Effector memory CD8-positive, alpha-beta T cell (primary cell): ENCODE results near the gene ATP6V0A4.

Source experiments
- ATAC-seq: fragments of 150-1000 bp; cut with Tn5 transposase; replicated peaks from 2 replicates; pipeline ENCODE4 v1.10.0; 2021; ENCODE audit warnings: mild to moderate bottlenecking, moderate library complexity
- DNase-seq, 3 experiments: peaks; one replicate each; pipeline ENCODE4 v3.0.0; 2021
- H3K27ac Mint-ChIP-seq, 2 donors: one replicate each; pipeline ENCODE4 v1.8.0; 2022; ENCODE audit warnings: mild to moderate bottlenecking in 2 of 2, mixed read lengths in 2 of 2, moderate library complexity in 2 of 2
- H3K27me3 Mint-ChIP-seq, 2 donors: one replicate each; pipeline ENCODE4 v1.8.0; 2022; ENCODE audit warnings: mixed read lengths in 2 of 2
- H3K36me3 Mint-ChIP-seq: one replicate; pipeline ENCODE4 v1.8.0; 2022; ENCODE audit warnings: mild to moderate bottlenecking, moderate library complexity, mixed read lengths; ENCODE audit not compliant: insufficient read depth
- H3K4me1 Mint-ChIP-seq, 2 donors: one replicate each; pipeline ENCODE4 v1.8.0; 2022; ENCODE audit warnings: low read depth in 2 of 2, mixed read lengths in 2 of 2
- H3K4me3 Mint-ChIP-seq, 2 donors: one replicate each; pipeline ENCODE4 v1.8.0; 2022; ENCODE audit warnings: mild to moderate bottlenecking in 2 of 2, mixed read lengths in 2 of 2, moderate library complexity in 2 of 2
- H3K9me3 Mint-ChIP-seq, 2 donors: one replicate each; pipeline ENCODE4 v1.8.0; 2022; ENCODE audit warnings: mixed read lengths in 2 of 2

ATP6V0A4 gene

DNA sequence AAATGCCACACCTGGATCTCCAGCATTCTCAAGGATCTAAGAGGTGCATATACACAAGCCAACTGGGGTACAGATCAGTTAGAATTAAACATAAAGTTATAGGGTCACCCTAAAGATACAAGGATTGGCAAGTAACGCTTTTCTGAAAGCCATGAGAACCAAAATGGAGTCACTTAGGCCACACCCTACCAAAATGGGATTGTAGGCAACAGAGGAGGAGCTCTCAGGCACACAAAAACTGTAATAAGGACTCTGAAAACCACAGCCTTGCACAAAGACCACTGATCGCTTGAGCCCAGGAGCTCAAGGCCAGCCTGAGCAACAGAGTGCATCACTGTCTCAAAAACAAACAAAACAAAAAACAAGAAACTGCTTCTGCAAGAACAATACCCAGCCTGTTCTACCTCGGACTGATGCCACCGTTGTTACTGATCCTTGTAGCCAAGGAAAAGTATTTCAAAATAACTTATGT lies 132.3 kb downstream of the ATP6V0A4 start:
- H3K4me3 Mint-ChIP-seq, result no peak overlapping the region
- DNase-seq, result no peak
- ATAC-seq, result no peak
- no peak overlapping the region for H3K27ac Mint-ChIP-seq
- peaks cover 72 to 77% of the 10 kb centered on the region in 2 donors for H3K27me3 Mint-ChIP-seq
- H3K4me1 Mint-ChIP-seq, result peaks cover 0 to 6% of the 10 kb centered on the region in 2 donors
- H3K9me3 Mint-ChIP-seq, result no peaks in the 10 kb centered on the region
- no peaks in the 10 kb centered on the region for H3K36me3 Mint-ChIP-seq

DNA sequence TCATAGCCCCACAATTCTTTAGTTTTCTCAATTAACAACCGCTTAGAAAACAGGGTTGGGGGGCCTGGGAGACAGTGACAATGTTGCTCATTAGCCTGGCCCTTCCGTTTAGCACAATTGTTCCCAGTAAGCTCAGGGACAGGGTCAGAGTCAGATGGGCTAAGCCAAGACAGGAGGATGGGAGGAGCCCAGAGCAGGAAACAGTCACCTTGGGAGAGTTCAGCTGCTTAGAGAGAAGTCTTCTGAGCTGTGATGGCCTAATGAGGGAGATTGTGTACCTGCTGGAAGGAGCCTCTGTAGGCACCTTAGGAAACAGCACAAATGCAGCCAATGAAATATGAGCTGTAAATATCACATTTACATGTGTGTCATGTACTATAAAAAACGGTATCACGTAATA lies 132.7 kb downstream of the ATP6V0A4 start:
- no peak for DNase-seq
- Mint-ChIP-seq H3K9me3 (no peaks in the 10 kb centered on the region), H3K27ac (no peak overlapping the region), H3K4me1 (peaks cover 0 to 6% of the 10 kb centered on the region in 2 donors), H3K36me3 (no peaks in the 10 kb centered on the region), H3K27me3 (peaks cover 74% of the 10 kb centered on the region in 2 donors), H3K4me3 (no peak overlapping the region)
- no peak for ATAC-seq

DNA sequence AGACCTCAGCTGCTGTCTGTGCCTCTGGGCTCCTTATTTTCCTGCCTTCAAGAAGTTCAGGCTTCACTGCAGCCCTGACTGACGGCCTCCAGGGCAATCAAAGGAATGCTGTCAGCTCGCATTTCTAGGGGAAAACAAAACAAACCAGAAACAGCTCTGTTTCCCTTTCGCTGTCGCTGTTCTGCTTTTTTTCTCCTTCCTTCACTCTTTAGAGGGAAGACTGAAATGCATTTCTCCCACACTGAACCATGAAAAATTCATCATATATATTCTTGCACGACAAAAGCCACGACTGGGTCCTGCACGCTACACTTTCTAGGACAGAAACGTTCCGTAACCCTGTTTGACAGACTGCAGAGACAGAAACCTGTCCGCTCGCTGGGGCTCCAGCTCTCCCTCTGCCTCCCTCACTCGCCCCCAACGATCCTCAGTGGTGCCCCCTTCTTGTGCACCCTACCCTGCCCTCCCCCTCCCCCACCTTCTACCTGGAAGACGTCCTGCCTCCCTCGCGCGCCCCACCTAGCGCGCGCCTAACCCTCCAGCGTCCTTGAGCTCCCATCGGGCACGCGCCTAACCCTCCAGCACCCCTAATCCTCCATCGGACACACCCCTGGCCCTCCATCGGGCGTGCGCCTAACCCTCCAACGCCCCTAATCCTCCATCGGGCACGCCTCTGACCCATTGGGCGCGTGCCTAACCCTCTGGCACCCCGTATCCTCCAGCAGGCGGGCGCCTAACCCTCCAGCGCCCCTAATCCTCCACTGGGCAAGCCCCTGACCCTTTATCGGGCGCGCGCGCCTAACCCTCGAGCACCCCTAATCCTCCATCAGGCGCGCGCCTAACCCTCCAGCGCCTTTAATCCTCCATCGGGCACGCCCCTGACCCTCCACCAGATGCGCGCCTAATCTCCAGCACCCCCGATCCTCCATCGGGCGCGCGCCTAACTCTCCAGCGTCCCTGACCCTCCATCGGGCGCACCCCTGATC lies 134.0 kb downstream of the ATP6V0A4 start:
- H3K27ac Mint-ChIP-seq, result peak overlapping the region in 1 of 2 donors; percentile 44
- no peaks in the 10 kb centered on the region for H3K36me3 Mint-ChIP-seq
- no peaks in the 10 kb centered on the region for H3K9me3 Mint-ChIP-seq
- H3K4me1 Mint-ChIP-seq, result peaks cover 0 to 6% of the 10 kb centered on the region in 2 donors
- H3K27me3 Mint-ChIP-seq, result peaks cover 66 to 84% of the 10 kb centered on the region in 2 donors
- peak overlapping the region; percentile 23 to 52 for H3K4me3 Mint-ChIP-seq
- no peak for DNase-seq
- ATAC-seq, result no peak

DNA sequence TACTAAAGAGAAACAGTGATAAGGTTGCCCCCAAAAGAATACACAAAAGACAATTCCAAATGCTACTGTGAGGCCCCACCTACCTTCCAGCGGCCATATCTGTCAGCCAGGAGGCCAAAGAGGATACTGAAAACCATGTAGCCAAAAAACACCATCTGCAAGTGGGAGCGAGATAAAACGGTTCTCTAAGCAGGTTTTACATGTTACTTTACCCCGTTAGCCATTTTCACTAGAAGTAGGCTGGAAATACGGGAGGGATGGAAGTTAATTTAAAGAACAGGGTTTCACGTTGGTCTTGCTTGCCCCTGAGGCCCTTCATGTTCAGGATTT lies 135.0 kb downstream of the ATP6V0A4 start:
- Mint-ChIP-seq H3K27ac (no peak overlapping the region), H3K9me3 (no peaks in the 10 kb centered on the region), H3K36me3 (no peaks in the 10 kb centered on the region), H3K4me3 (no peak overlapping the region), H3K27me3 (peaks cover 55 to 74% of the 10 kb centered on the region in 2 donors), H3K4me1 (peaks cover 0 to 6% of the 10 kb centered on the region in 2 donors)
- DNase-seq (no peak), ATAC-seq (no peak)

DNA sequence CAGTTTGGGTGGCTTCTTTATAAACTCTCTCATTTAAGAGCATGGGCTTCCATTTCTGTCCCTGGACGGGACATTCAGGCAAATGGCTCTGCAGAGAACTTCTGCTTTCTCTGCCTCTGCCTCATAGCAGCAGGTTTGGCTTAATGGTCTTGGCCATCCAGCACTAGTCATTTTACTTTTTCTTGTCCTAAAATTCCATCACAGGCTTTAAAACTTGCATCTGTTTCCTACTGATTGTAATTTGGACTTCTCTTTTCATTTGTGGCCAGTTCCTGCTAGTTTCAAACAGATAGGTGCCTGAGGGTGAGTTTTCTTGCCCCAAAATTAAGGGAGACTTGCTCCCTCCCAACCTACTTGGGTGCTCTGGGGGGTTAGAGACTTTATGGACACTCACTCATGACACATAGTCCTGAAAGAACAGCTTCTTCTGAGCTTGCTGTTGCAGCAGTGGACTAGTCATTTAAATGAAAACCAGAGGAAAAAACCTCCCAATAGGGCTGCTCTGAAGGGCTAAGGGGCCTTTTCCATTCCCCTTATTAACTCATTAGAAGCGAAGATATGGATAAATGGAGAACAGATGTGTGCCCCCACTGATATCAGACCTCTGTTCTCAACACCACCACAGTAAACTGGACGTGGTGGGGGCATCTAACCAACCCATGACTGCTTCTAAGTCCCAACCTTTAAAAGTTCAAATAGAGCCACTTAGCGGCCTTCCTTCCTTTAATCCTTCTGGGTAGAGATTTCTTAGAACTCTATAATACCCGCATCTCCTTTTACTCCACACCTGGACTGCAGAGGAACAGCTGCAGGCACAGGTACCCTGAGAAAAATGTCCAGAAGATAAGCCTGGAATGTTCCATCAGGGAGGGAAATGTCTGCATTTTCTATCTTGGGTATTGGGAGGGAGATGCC lies 135.7 kb downstream of the ATP6V0A4 start:
- H3K27ac Mint-ChIP-seq, result no peak overlapping the region
- H3K36me3 Mint-ChIP-seq, result no peaks in the 10 kb centered on the region
- peaks cover 0 to 6% of the 10 kb centered on the region in 2 donors for H3K4me1 Mint-ChIP-seq
- H3K9me3 Mint-ChIP-seq, result no peaks in the 10 kb centered on the region
- H3K27me3 Mint-ChIP-seq, result peaks cover 49 to 68% of the 10 kb centered on the region in 2 donors
- H3K4me3 Mint-ChIP-seq, result no peak overlapping the region
- ATAC-seq (no peak), DNase-seq (no peak)

DNA sequence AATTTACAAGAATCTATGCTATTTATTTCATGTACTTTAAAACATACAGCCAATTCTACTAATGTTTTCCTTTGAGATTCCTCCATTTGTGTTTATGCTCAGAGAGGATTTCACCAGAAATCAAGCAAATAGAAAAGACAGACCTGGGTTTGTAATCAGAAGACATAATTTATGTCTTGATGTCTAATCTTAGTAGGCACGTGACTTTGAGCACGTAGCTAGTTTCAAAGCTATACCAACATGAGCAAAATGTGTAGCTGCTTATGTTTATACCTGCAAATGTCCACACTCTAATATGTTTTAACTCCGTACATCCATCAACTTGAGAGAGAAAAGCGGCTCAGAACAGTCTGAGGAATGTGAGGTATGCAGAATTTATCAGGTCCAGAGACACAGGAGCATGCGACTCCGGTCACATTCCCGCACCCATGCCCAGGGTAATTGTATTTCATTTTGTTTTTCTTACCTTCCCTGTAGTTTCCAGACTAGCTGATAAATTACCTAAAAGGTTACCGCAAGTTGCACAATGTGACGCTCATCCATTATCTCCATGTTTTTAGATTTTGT lies 136.8 kb downstream of the ATP6V0A4 start:
- no peaks in the 10 kb centered on the region for H3K36me3 Mint-ChIP-seq
- ATAC-seq (no peak), DNase-seq (no peak)
- peaks cover 47 to 57% of the 10 kb centered on the region in 2 donors for H3K27me3 Mint-ChIP-seq
- no peak overlapping the region for H3K27ac Mint-ChIP-seq
- H3K9me3 Mint-ChIP-seq, result no peaks in the 10 kb centered on the region
- no peak overlapping the region for H3K4me3 Mint-ChIP-seq
- H3K4me1 Mint-ChIP-seq, result peaks cover 0 to 6% of the 10 kb centered on the region in 2 donors

DNA sequence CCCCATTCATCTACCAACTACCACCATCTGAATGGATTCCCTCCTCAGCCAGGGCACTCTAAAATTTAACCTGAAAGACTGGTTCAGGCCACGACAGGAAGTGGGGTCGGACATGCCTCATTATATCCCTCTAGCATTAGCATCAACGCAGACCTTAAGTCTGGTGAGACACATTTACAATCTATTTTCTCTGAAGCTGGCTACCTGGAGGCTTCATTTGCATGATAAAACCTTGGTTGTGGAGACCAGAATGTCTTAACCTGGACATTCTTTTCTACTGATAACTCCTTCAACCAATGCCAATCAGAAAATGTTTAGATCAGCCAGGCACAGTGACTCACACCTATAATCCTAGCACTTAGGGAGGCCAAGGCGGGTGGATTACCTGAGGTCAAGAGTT lies 139.1 kb downstream of the ATP6V0A4 start:
- Mint-ChIP-seq H3K9me3 (no peaks in the 10 kb centered on the region), H3K27ac (no peak overlapping the region), H3K36me3 (no peaks in the 10 kb centered on the region), H3K27me3 (peaks cover 28 to 38% of the 10 kb centered on the region in 2 donors), H3K4me1 (peaks cover 0 to under 1% of the 10 kb centered on the region in 2 donors), H3K4me3 (no peak overlapping the region)
- no peak for ATAC-seq
- DNase-seq, result no peak

DNA sequence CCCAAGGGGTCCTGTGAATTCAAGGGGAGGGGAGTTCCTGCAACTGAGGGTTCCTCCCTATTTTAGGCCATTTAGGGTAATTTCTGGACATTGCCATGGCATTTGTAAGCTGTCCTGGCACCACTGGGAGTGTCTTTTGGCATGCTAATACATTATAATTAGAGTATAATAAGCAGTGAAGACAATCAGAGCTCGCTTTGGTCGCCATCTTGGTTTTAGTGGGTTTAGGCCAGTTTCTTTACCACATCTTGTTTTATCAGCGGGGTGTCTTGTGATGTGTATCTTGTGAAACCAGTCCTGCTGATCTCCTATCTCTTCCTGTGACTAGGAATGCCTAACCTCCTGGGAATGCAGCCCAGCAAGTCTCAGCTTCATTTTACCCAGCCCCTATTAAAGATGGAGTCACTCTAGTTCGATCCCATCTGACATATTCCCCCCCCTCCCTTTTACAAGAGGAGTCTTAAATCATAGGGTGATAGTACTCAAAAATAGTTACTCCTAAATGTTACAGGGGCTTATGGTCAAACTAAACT lies 140.1 kb downstream of the ATP6V0A4 start:
- ATAC-seq (no peak), DNase-seq (no peak)
- H3K4me3 Mint-ChIP-seq, result no peak overlapping the region
- H3K27ac Mint-ChIP-seq, result no peak overlapping the region
- H3K4me1 Mint-ChIP-seq, result no peaks in the 10 kb centered on the region
- peaks cover 19 to 28% of the 10 kb centered on the region in 2 donors for H3K27me3 Mint-ChIP-seq
- no peaks in the 10 kb centered on the region for H3K36me3 Mint-ChIP-seq
- no peaks in the 10 kb centered on the region for H3K9me3 Mint-ChIP-seq

DNA sequence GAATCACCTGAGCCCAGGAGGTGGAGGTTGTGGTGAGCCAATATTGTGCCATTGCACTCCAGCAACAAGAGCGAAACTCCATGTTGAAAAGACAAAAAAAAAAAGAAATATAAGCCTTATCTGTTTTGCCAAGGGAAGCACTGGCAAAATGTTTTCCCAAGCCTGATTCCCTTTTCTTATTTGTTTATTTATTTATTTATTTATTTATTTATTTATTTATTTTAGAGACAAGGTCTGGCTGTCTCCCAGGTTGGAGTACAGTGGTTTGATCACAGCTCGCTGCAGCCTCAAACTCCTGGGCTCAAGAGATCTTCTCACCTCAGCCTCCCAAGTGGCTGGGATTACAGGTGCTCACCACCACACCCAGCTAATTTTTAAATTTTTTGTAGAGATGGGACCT lies 141.0 kb downstream of the ATP6V0A4 start:
- Mint-ChIP-seq H3K27me3 (peaks cover 9 to 18% of the 10 kb centered on the region in 2 donors), H3K36me3 (no peaks in the 10 kb centered on the region), H3K4me3 (no peak overlapping the region), H3K4me1 (no peaks in the 10 kb centered on the region), H3K9me3 (no peaks in the 10 kb centered on the region), H3K27ac (no peak overlapping the region)
- ATAC-seq (no peak), DNase-seq (no peak)
